Right ventricle myocardium inferior (tissue), 1 donor: ENCODE results near the gene CCDC85A. TPM values are rescaled to one million over a fixed set of nuclear protein-coding genes. Genes with fewer than 3 reads are reported as not detected.

ENCODE experiments used
- ATAC-seq: fragments of 200-7000 bp; cut with Tn5 transposase; one replicate; pipeline ENCODE4 v1.9.1; 2020; ENCODE audit warnings: mild to moderate bottlenecking, moderate library complexity
- DNase-seq: peaks from one replicate; pipeline ENCODE4 v3.0.0; 2021; ENCODE audit errors: missing footprints
- intact Hi-C: fragments of 100-400 bp; cut with DNase I; formaldehyde crosslinking; loops from one replicate; pipeline ENCODE4 v1.11.0; 2022
- total RNA-seq: library from RNA; stranded (reverse); fragmentation: NEBNext Ultra II Directional; extraction: Animal tissue kit (Norgen Biotek cat#: 25700); gene quantifications from one replicate; pipeline ENCODE4 v1.2.1, GENCODE V29; 2021
- donor health status: DM: no; HTN: yes; CAD: no; lungs with severe emphysema.

CCDC85A gene
- total RNA-seq, 1 donor from 2014 or later, result 5.3 TPM

DNA sequence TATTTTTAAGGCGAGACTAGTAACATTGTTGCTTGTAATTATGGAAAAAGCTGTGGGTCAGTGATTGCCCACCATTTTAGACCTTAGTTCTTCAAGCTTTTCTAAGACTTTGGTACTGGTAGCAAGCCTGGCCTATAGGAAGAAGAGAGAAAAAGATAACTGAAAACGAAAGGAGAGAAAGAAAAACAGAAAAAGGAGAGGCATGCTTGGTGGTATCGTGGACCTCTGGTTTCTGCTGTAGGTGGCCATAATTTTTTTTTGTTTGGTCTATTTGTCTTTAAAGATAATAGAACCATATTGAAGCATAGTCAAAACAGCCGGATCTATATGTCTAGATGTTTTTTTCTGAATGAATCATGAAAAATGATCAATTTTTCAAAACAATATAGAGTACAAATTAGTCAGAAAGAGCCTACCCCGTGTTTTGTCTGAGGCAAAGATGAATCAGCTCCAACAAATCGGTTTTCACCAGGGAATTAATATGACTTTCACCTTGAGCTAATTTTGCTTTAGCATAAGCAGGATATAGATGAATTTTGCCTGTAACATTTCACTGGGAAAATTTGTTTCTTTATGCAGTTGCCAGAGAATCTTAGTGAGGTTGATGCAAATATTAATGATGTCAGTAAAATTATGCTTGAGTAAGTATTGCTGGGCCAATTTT lies 45.7 kb downstream of the CCDC85A start:
- intact Hi-C loops, result no loop called here
- ATAC-seq (no peak), DNase-seq (no peak)

DNA sequence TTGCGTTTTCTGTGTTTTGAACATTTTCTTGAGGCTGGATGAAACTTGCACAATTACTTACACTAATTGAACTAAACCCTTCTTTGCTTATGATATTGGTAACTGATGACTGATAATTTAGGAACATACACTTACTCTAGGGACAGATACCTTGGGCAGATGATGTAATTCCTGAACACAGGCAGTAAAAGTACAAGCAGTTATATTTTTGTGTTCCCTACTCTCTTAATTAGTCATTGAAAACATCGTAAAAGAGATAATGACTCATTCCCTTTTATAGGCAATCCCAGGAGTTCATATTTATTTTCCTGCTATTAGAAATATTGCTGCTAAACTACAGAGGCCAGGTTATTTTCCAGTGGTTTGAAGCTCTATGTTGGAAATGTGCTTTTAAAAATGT lies 46.4 kb downstream of the CCDC85A start:
- no peak for ATAC-seq
- intact Hi-C loops, result no loop called here
- DNase-seq, result no peak

DNA sequence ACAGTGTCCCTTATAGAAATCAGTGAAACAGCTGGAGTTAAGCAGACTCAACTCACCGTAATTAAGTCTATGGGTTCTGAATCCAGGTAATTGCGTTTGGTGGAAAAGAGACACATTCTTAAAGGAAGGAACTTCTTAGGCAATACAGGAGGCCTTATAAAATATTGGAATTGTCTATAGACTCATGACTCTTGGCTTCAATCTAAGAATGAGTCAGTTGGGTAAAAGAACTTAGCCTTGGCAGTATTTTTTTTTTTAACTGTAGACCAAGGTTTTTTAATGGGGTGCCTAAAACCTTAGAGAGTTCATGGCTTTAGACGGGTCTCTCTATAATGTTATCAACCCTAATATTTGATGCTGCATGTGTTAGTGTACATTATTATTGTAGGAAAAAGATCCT lies 47.6 kb downstream of the CCDC85A start:
- ATAC-seq (no peak), DNase-seq (no peak)
- intact Hi-C loops, result no loop called here

DNA sequence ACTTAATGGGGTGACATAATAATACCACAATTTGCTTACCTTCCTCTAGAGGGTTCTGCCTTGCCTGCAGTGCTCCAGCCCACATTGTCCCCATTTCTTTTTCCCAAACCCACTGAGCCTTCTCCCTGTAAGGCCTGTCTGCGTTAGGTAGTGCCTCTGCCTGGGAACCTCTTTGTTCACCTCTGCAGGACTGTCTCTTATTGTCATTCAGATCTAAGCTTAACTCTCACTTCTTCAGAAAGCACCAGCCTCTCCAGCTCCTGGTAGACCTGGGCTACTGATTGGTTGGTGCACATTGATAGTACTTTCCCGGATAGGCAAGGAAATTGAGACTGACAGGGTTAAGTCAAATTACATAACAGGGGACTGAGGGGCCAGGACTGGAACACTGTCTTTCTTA lies 49.1 kb downstream of the CCDC85A start:
- ATAC-seq (no peak), DNase-seq (no peak)
- intact Hi-C loops, result no loop called here

DNA sequence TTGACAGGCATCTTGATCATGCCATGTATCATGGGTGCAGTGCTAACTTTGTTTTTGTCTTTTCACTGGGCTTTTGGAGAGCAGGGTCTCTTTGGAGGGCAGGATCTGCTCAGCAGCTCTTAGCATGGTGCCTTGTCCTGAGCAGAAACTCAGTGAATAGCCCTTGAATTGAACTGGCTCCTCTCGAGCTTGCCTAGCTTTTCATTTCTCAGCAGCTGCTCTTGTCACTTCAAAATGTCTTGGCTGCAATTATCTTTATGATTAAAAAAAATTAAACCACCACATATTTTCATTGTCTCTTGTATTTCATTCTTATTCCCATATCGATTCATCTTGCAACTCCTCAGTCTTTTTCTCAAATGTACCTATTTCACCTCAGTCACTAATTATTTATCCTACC lies 50.5 kb downstream of the CCDC85A start:
- no peak for ATAC-seq
- intact Hi-C loops, result no loop called here
- DNase-seq, result no peak

DNA sequence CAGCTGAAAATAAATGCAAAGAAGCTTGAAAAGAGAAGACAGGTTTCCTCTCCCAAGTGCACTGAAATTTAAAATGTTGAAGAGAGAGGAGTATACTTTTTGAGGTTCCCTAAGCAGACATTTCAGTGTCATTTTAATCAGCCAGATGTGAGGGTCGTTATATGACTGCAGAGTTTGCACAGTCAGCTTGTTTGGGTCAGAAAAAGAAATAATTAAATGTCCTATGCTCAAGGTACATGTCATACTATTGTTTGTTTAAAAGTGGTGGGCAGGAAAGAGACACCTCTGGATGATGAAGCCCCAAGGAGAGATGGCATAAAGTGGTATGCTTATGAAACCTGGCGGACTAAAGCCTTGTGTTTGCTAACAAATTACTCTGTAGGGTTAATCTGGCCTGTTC lies 55.2 kb downstream of the CCDC85A start:
- no peak for ATAC-seq

DNA sequence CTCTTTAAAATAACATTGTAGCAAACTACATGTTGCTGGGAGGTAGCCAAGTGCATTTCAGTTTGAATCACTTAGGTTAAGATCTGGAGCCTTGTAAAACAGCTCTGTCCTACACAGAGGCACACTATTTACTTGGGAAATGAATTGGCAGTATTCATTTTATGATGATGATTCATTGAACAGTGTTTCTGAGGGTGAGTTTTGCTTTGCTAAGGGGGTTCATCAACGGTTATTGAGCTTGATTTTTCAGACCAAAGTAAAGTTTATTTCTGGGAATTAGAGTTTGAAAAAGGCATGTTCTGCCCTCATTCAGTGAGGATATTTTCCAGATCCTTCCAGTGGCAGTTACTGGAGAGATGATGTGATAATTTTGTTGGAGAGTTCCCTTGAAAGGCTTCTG lies 55.6 kb downstream of the CCDC85A start:
- ATAC-seq (no peak), DNase-seq (no peak)
- intact Hi-C loops, result no loop called here

More for the DNA sequence above, 55.2 kb downstream of the CCDC85A start:
- DNase-seq, result no peak
- intact Hi-C loops, result no loop called here

DNA sequence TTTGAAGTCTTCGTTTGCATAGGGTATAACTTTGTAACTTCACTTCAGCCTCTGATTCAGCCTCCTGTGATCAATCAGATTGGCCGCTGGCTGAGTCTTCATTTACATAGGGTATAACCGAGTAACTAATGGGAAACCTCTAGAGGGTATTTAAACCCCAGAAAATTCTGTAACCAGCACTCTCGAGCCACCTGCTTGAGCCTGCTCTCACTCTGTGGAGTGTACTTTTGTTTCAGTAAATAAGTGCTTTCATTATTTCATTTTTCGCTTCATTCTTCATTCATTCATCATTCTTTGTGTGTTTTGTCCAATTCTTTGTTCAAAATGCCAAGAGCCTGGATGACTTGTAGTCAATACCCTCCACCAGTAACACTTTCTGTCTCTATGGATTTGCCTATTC lies 56.4 kb downstream of the CCDC85A start:
- intact Hi-C loops, result no loop called here
- no peak for DNase-seq
- ATAC-seq, result no peak

DNA sequence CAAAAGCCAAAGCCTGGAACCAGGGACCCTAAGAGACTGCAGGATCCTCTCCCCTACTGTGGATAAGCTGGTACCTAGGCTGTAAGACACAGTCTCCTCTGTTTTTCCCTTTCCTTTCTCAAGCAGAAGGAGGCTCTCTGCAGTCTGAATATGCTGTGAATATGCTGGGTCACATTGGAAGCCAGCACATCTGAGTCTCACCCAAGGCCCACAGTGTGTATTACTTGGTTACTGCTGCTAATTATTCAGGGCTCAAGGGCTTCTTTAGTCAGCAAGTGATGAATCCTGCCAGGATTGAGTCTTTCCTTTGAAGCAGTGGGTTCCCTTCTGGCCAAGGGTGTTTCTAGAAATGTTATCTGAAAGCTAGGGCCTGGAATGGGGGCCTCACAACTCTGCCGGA lies 60.7 kb downstream of the CCDC85A start:
- intact Hi-C loops, result no loop called here
- DNase-seq (no peak), ATAC-seq (no peak)

DNA sequence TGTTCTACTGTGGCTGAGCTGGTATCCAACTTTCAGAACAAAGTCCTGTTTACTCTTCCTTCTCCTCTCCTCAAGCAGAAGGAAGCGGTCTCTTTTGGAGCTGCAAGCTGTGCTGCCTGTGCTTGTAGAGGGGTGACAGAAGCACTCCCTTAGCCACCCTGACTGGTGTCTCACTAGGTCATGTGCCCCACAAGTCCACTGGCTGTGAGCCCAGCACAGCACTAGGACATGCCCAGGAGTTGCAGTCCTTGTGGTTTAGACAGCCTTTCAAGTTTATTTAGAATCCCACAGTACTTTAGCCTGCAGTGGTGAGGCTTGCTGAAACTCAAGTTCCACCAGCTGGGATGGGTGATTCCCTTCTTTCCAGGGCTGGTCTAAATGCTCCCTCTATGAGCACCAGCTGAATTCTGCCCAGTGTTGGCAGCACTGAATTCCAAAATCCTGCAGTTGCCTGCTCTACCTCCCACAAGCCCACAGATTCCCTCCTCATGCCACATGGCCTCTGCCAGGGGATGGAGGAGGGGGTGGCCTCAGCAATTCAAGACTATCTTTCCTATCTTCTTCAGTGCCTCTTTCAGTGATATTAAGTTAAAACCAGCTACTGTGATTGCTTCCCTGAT lies 61.2 kb downstream of the CCDC85A start:
- no peak for DNase-seq
- intact Hi-C loops, result no loop called here
- no peak for ATAC-seq

DNA sequence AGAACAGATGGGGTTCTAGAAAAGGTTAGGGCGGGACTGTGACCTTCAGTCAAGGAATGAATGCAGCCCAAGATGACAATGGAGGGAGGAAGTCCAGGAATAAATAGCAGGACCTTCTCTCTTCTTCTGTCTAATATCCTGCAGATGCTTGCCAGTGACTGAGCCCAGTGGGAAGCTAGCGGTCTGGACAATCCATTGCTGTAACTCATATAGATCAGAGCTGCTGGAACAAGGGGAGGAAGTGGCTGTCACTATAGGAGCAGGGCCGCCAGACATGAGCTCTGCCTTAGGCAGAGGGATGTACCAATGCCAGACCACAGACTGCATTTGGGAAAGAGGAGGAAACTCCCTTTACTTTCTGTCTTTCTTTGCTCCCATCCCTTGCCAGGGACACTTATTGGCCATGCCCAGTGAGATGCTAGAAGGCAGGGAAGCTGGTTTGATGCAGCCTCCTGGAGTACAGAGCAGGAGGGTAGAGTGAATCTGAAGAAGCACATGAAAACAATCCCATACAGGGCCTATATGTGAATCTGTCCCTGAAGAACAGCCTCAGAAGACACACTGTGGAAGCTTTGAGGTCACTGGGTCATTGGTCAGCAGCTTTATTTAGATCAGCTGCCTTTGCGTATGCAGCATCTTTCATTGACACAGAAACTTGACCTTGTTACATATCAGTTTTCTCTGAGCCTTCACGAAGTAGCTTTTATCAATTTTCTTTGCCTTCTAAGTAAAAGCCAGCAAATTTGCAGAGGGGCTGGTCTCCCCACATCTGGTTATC lies 65.4 kb downstream of the CCDC85A start:
- DNase-seq (no peak), ATAC-seq (no peak)
- intact Hi-C loops, result no loop called here

DNA sequence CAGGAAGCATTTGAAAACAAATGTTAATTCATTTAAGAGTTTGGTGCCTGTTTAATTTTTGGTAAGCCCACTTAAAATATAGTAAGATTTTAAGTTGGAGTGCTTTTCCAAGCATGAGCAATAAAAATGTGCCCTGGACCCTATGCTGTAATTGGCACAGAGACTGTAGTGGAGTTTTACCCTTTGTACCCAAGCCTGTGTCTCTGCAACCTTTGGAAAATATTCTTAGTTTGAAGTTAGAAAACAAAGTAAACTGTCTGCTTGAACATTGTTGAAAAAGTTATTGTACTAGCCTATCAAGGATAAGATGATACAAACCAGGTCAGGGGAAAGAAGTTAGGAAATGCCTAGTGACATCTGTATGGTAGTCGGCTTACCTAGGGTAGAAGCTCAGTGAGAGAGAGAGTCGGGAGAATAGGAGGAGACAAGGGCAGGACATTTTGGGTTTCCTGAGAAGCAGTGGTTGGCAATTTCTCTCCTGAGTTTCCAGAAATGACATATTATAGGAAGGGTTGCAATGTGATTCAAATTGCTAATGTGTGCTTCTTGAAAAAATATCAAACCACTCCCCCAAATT lies 66.5 kb downstream of the CCDC85A start:
- ATAC-seq, result no peak
- DNase-seq, result no peak
- intact Hi-C loops, result no loop called here

DNA sequence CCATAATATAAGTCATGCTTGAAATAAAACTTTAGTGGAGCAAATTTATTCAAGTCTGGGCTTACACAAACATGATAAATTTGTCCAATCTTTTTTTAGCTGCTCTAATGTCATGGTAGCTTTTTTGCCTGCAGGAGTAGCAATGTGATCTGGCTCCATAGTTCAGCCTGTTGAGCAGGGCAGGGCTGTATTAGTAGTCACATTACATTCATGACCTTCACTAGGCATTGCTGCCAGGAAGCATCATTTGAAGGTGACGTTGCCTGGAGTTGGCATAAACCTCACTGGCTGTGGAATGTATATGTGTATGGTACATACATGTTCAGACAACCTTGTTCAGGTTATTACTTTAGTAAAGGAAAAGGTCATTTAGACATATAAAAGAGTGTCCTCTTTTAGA lies 76.6 kb downstream of the CCDC85A start:
- ATAC-seq (no peak), DNase-seq (no peak)
- intact Hi-C loops, result no loop called here

DNA sequence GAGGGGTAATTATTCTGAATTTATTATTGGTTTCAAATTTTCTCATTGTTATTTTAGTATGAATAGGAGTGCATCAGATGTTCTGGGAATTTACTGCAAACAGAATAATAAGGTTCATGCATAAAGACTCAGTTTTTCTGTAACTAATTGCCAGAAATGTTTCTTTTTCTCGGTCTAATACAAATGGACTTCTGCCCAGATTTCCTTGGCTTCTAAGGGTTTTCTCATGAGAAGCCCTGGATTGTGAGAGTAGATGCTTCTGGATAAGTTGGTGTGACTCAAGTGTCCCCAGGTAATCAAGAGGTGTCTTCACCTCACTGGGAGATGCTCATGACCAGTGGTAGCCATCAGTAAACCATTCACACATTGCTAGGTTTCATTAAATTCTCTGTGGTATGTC lies 78.5 kb downstream of the CCDC85A start:
- intact Hi-C loops, result no loop called here
- ATAC-seq (no peak), DNase-seq (no peak)

DNA sequence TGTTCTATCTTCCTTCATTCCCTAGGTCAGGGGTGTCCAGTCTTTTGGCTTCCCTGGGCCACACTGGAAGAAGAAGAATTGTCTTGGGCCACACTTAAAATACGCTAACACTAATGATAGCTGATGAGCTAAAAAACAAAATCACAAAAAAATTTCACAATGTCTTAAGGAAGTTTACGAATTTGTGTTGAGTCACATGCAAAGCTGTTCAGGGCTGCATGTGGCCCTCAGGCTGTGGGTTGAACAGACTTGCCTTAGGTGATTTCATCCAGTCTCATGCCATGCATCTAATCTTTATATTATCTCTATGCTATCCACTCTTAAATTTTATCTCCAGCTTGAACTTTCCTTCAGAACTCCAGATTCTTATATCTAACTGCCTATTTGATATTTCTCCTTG lies 80.1 kb downstream of the CCDC85A start:
- ATAC-seq, result no peak
- no peak for DNase-seq
- intact Hi-C loops, result no loop called here

DNA sequence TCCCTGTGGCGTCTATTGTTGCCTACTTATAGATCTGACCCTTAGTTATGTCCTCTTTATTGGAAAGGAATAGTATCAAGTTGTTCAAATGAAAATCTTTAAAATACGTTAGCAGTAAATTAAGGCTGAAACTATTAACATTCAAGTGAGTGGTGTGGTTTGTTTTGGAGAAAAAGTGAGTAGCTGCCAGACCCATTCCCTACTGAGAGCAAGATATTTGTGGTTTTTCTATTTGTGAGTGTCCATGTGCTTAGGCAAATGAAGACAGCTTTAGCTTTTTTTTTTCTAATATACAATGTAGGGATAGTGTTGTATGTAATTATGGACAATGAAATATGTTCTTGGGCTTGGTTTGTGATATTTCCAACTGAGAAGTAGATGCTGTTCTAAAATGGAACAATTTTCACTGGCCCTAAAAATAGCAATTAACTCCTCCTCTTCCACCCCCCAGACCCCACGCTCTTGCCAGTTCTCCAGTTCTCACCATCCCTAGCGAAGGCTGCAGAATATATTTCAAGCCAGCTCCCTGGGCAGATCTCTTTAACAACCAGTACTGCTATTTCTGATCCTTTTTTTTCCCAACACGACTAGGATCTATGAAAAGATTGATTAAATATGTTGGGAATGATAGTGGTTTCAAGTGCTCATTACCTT lies 83.1 kb downstream of the CCDC85A start:
- DNase-seq (no peak), ATAC-seq (no peak)
- intact Hi-C loops, result no loop called here

DNA sequence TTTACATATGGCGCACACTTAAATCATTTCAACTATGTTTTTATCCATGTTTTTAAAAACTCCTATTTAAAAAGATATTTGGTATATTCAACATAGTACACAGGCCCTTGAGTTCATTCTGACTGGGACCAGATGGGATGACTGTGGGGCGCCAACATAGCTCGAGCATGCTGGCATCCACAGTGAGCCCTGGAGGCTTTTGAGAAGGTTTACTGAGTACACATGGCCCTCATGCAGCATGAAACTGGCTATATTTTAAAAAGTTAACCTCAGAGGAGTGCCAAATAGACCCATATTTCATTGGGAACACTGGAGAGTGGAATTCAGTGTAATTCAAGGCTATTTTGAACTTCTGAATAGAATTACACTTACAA lies 83.6 kb downstream of the CCDC85A start:
- ATAC-seq (no peak), DNase-seq (no peak)
- intact Hi-C loops, result no loop called here

DNA sequence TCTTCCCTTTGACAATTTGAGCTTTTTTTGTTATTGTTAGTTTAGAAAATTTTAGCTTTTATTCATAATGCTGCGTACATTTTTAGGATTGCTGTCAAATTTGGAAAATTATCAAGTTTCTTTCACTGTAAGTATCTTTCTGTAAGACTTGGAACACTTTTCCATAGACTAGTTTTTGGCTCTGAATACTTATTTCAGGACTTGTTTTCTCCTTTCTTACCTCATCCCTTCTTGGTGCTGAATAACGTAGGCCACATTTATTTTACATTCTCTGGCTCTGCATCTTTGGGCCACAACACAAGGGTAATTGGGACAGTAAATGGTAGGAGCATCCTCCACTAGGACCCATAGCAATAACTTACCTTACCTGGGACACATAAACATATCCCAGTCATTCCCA lies 85.1 kb downstream of the CCDC85A start:
- ATAC-seq (no peak), DNase-seq (no peak)
- intact Hi-C loops, result no loop called here

DNA sequence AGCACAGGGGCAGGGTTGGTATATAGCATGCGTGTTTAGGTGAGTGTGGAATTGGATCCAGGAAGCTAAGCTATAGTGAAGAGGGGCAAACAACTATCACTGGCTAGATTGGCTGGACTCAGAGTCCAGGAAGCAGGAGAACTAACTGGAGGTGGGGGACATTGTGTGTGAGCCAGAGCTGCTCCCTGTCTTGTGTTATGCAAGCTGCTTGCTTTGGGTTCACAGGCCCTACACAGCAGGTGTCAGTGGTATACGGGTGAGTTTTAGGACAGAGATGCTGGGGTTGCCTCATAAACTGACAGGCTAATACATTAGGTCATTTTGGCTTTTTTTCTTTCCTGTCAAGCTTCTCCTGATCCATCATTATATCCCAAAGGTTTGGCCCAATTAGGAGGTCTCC lies 87.5 kb downstream of the CCDC85A start:
- DNase-seq, result no peak
- intact Hi-C loops, result no loop called here
- ATAC-seq, result peak; percentile 23
